T-helper 2 cell (primary cell): ENCODE results near the gene PHB1.
A peak's percentile ranks its signal among the peaks of the same experiment; 100 is the strongest.
"Not testable (repeated sequence)": the region's sequence is repeated elsewhere in the genome, so short reads cannot be mapped to it uniquely, and the experiment has no call there.

ENCODE experiments used
- DNase-seq, 5 experiments: peaks; one replicate each; pipeline versions ENCODE4 v3.0.0 to v3.0.0-alpha.2; 2012 to 2022

Gene PHB1

DNA sequence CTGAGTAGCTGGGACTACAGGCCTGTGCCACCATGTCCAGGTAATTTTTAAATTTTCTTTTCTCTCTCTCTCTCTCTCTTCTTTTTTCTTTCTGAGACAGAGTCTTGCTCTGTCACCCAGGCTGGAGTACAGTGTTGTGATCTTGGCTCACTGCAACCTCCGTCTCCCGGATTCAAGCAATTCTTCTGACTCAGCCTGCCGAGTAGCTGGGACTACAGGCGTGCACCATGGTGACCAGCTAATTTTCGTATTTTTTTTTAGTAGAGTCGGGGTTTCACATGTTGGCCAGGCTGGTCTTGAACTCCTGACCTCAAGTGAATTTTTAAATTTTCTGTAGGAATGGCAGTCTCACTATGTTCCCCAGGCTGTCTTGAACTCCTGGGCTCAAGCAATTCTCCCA, 41.6 kb downstream of the PHB1 start:
- no peak for DNase-seq

GRCh38 chr17:49372425-49372824, 42.3 kb downstream of the PHB1 start:
- DNase-seq, result no peak

- no peak for DNase-seq
These were observed 43.5 kb downstream of the PHB1 start for GRCh38 chr17:49370971-49371834.

DNA sequence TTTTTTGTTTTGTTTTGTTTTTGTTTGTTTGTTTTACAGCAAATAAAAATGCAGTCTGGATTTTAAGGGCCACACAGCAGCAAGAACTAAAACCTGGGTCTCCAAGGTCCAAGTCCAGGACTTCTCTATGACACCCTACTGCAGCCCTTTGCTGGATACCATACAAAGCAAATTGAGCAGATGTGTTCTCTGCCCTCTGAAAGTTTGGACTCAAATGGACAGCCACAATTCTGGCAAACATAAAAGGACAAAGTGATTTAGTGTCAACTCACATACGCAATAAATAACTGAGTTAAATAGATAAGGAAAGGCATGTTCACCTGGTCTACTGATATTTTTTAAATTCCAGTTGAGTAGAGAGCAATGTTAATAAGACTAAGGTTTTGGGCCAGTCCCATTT, 44.9 kb downstream of the PHB1 start:
- no peak for DNase-seq

DNA sequence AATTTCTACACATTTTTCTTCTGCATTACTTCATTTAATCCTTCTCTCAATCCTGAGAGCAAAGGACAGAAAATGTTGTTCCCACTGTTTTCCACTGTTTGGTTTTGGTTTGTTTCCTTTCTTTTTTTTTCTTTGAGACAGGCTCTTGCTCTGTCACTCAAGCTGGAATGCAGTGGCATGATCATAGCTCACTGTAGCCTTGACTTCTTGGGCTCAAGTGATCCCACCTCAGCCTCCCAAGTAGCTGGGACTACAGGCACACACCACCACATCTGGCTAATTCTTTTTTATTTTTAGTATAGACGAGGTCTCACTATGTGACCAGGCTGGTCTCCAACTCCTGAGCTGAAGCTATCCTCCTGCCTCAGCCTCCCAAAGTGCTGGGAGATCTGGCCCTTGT, 45.6 kb downstream of the PHB1 start:
- no peak for DNase-seq

DNA sequence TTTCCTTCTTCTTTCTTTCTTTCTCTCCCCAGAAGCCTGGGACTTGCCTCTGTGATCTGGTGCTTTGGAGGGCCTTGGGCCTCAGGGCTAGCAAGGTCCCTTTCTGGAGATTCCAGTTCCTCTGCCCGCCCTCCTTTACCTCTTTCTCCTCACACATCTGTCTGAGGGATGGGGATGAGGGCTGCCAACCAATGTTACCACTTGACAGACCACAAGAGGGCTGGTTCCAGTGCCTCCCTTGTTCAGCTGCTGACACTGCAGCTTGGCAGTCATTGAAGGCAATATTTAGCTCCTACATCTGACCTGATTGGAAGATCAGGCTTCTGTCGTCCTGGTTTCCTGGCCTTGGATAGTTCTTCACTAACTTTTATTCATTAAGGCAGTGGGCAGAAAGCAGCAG, 49.0 kb downstream of the PHB1 start:
- peak in 2 of 5 experiments; percentile 47 to 58 for DNase-seq

GRCh38 chr17:49365126-49365525, 49.6 kb downstream of the PHB1 start:
- DNase-seq, result not testable (repeated sequence)

GRCh38 chr17:49364119-49364518, 50.6 kb downstream of the PHB1 start:
- no peak for DNase-seq

DNA sequence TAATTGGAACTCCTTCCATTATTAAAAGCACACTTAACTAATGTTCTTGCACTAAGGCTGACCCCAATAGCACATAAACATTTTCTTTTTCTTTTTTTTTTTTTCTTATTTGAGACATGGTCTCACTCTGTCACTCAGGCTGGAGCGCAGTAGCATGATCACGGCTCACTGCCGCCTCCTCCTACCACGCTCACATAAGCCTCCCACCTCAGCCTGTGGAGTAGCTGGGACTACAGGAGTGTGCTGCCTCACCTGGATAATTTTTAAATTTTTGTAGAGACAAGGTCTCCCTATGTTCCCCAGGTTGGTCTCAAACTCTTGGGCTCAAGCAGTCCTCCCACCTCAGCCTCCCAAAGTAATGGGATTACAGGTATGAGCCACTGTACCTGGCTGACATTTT, 51.4 kb downstream of the PHB1 start:
- no peak for DNase-seq

- DNase-seq, result no peak
These were observed 52.0 kb downstream of the PHB1 start for GRCh38 chr17:49362723-49363117.

- DNase-seq, result peak; percentile 73 to 96 (median 95)
These were observed 52.6 kb downstream of the PHB1 start, which contains the start of gene ZNF652 for GRCh38 chr17:49361902-49362722. ZNF652 (minus strand) TSS chr17:49362250; CDS start chr17:49317725, 44,525 bp downstream.

- DNase-seq, result peak; percentile 51 to 94 (median 87)
These were observed 53.4 kb downstream of the PHB1 start for GRCh38 chr17:49361129-49361901.

DNA sequence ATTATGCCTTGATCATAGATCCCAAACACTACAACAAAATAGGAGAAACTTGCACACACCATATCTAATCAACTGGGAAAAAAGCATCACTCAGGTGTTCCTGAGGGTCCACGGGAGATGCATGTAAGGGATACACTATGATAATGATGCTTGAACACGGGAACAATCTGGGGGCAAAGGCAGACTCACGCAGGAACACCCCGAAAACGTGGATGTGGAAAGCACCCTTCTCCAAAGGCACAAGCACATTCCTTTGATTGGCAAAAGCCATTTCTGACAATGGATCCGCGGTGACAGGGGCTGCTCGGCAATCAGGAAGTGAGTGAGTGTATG, 53.9 kb downstream of the PHB1 start:
- peak in 1 of 5 experiments; percentile 17 for DNase-seq

GRCh38 chr17:49359990-49360795, 54.5 kb downstream of the PHB1 start:
- peak in 1 of 5 experiments; percentile 48 for DNase-seq

- DNase-seq, result peak in 1 of 5 experiments; percentile 76
These were observed 55.9 kb downstream of the PHB1 start for GRCh38 chr17:49358641-49359247.

GRCh38 chr17:49357516-49357915, 57.2 kb downstream of the PHB1 start:
- no peak for DNase-seq

GRCh38 chr17:49356320-49356719, 58.4 kb downstream of the PHB1 start:
- no peak for DNase-seq
